ENCODE data around the gene GCH1. TPM values are rescaled to one million over a fixed set of nuclear protein-coding genes. Genes with fewer than 3 reads are reported as not detected.

The GCH1 gene
- total RNA-seq, 1 experiment from 2014 or later: 7.7 TPM

- no peaks in the 10 kb centered on the region for H3K36me3 ChIP-seq (ENCODE audit: insufficient read depth, low read length, poor library complexity, severe bottlenecking)
- intact Hi-C loops (cut with micrococcal nuclease; ENCODE audit: unreplicated experiment): no loop called here
- TF ChIP-seq EZH2 (IDR thresholded peaks at IDR 0.05; ENCODE audit: borderline replicate concordance, low read depth, low read length, poor library complexity, severe bottlenecking): no peak
- no peak for TF ChIP-seq CTCF (conservative IDR thresholded peaks at IDR 0.05; ENCODE audit: low read depth, low read length)
- H3K27me3 ChIP-seq (replicated peaks; ENCODE audit: insufficient read depth, low read depth, low read length, poor library complexity): no peaks in the 10 kb centered on the region
- H3K4me1 ChIP-seq (ENCODE audit: insufficient read depth, low read length, poor library complexity, severe bottlenecking): no peaks in the 10 kb centered on the region
- no peak overlapping the region for H3K4me3 ChIP-seq (ENCODE audit: low read depth, low read length, poor library complexity, severe bottlenecking)
- ChIA-PET POLR2A (ENCODE audit: low non-redundant PET) (no interaction called here), CTCF (no interaction called here)
- no TSS peak for BruUV-seq (replicated peaks)
- no peak overlapping the region for H3K27ac ChIP-seq (ENCODE audit: low read depth, low read length, poor library complexity, severe bottlenecking)
- no peak for DNase-seq (ENCODE audit: low spot score)
- H3K9me3 ChIP-seq (ENCODE audit: low read depth, low read length, poor library complexity, severe bottlenecking): no peaks in the 10 kb centered on the region
These were observed 105.7 kb downstream of the GCH1 start for GRCh38 chr14:54796961-54797360.

DNA sequence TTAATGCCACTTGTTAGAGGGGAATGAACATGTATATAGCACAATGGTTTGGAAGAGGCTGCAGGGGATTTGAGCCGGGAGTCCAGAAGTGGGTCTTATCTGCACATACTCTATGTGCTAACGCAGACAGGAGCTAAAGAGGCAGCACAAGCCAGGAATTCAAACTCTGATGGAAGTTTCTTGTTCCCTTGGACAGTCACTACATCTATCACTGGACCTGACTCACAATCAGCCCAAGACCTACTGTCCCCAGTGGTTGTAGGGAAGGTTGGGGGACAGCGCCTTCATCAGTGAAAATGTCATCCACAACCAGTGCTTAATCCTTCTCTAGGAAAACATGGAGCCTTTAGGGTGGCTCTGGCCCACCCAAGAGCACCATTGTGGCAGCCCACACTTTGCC lies 107.8 kb downstream of the GCH1 start:
- intact Hi-C loops (cut with micrococcal nuclease; ENCODE audit: unreplicated experiment): no loop called here
- DNase-seq (ENCODE audit: low spot score): no peak
- Histone ChIP-seq H3K4me3 (ENCODE audit: low read depth, low read length, poor library complexity, severe bottlenecking) (no peak overlapping the region), H3K27me3 (replicated peaks; ENCODE audit: insufficient read depth, low read depth, low read length, poor library complexity) (no peaks in the 10 kb centered on the region), H3K9me3 (ENCODE audit: low read depth, low read length, poor library complexity, severe bottlenecking) (no peaks in the 10 kb centered on the region), H3K27ac (ENCODE audit: low read depth, low read length, poor library complexity, severe bottlenecking) (no peak overlapping the region), H3K36me3 (ENCODE audit: insufficient read depth, low read length, poor library complexity, severe bottlenecking) (peaks cover 3% of the 10 kb centered on the region), H3K4me1 (ENCODE audit: insufficient read depth, low read length, poor library complexity, severe bottlenecking) (no peaks in the 10 kb centered on the region)
- TF ChIP-seq EZH2 (IDR thresholded peaks at IDR 0.05; ENCODE audit: borderline replicate concordance, low read depth, low read length, poor library complexity, severe bottlenecking) (no peak), CTCF (conservative IDR thresholded peaks at IDR 0.05; ENCODE audit: low read depth, low read length) (no peak)
- no TSS peak for BruUV-seq (replicated peaks)
- CTCF ChIA-PET: interaction anchor here (1.0 kb wide), 1 partner anchor 11 kb away, joined by 3 read pairs; no protein-coding TSS in a partner anchor
- POLR2A ChIA-PET (ENCODE audit: low non-redundant PET): no interaction called here

- no peak for DNase-seq (ENCODE audit: low spot score)
- no peaks in the 10 kb centered on the region for H3K4me1 ChIP-seq (ENCODE audit: insufficient read depth, low read length, poor library complexity, severe bottlenecking)
- H3K4me3 ChIP-seq (ENCODE audit: low read depth, low read length, poor library complexity, severe bottlenecking): no peak overlapping the region
- CTCF ChIA-PET: interaction anchor here (1.0 kb wide), 1 partner anchor 11 kb away, joined by 3 read pairs; no protein-coding TSS in a partner anchor
- BruUV-seq (replicated peaks): no TSS peak
- POLR2A ChIA-PET (ENCODE audit: low non-redundant PET): no interaction called here
- TF ChIP-seq CTCF (conservative IDR thresholded peaks at IDR 0.05; ENCODE audit: low read depth, low read length): no peak
- no peak for TF ChIP-seq EZH2 (IDR thresholded peaks at IDR 0.05; ENCODE audit: borderline replicate concordance, low read depth, low read length, poor library complexity, severe bottlenecking)
- H3K27ac ChIP-seq (ENCODE audit: low read depth, low read length, poor library complexity, severe bottlenecking): no peak overlapping the region
- intact Hi-C loops (cut with micrococcal nuclease; ENCODE audit: unreplicated experiment): no loop called here
- peaks cover 4% of the 10 kb centered on the region for H3K36me3 ChIP-seq (ENCODE audit: insufficient read depth, low read length, poor library complexity, severe bottlenecking)
- H3K27me3 ChIP-seq (replicated peaks; ENCODE audit: insufficient read depth, low read depth, low read length, poor library complexity): no peaks in the 10 kb centered on the region
- no peaks in the 10 kb centered on the region for H3K9me3 ChIP-seq (ENCODE audit: low read depth, low read length, poor library complexity, severe bottlenecking)
These were observed 108.5 kb downstream of the GCH1 start for GRCh38 chr14:54794159-54794558.
